Thyroid gland (tissue), 4 donors: ENCODE results near the gene ZNF91. TPM values are rescaled to one million over a fixed set of nuclear protein-coding genes. Genes with fewer than 3 reads are reported as not detected.

Experiments
- small RNA-seq: library from RNA; depleted of rRNA; stranded (forward); fragments of <200 nt; gene quantifications from one replicate; pipeline ENCODE3, GENCODE V24; 2016
- total RNA-seq, 4 donors: library from RNA; depleted of rRNA; stranded (reverse); fragments of >200 nt; gene quantifications; one replicate each; pipeline ENCODE4 v1.2.3, GENCODE V29; 2016

Gene ZNF91
- total RNA-seq, 4 donors from 2014 or later, result 92.5 to 220 (median 122) TPM

Small RNA genes within 50 kb of the gene (small RNA-seq; reads per million reads assigned to genes)
- not detected for gene VN1R91P

Other genes with a start within 250 kb of the ZNF91 start
- gene ZNF724, start 145.1 kb downstream of the ZNF91 start, total RNA-seq, result 1 to 10 TPM; 1.5 to 3.1 (median 2.9) TPM